Measurements from ENCODE around the gene UAP1L1. TPM values are rescaled to one million over a fixed set of nuclear protein-coding genes. Genes with fewer than 3 reads are reported as not detected.
"Not testable (repeated sequence)": the region's sequence is repeated elsewhere in the genome, so short reads cannot be mapped to it uniquely, and the experiment has no call there.

The UAP1L1 gene
- total RNA-seq, 1 donor from 2014 or later: 0.41 TPM

GRCh38 chr9:137055385-137056364, 21.6 kb upstream of the UAP1L1 start:
- FAIRE-seq (no peak), DNase-seq (ENCODE audit: low spot score in 2 of 2) (peak; percentile 89)

GRCh38 chr9:137056739-137057415, 20.4 kb upstream of the UAP1L1 start:
- DNase-seq (ENCODE audit: low spot score in 2 of 2) (no peak), FAIRE-seq (no peak)

GRCh38 chr9:137057545-137057944, 19.8 kb upstream of the UAP1L1 start:
- no peak for FAIRE-seq

GRCh38 chr9:137058521-137059234, 18.6 kb upstream of the UAP1L1 start:
- no peak for DNase-seq (ENCODE audit: low spot score in 2 of 2)
- no peak for FAIRE-seq

More at GRCh38 chr9:137057545-137057944, 19.8 kb upstream of the UAP1L1 start:
- no peak for DNase-seq (ENCODE audit: low spot score in 2 of 2)

- DNase-seq (ENCODE audit: low spot score in 2 of 2): no peak
- FAIRE-seq: no peak
These were observed 14.9 kb upstream of the UAP1L1 start for GRCh38 chr9:137062384-137062783.

GRCh38 chr9:137062798-137063197, 14.5 kb upstream of the UAP1L1 start:
- not testable (repeated sequence) for FAIRE-seq; DNase-seq (ENCODE audit: low spot score in 2 of 2)

- FAIRE-seq (no peak), DNase-seq (ENCODE audit: low spot score in 2 of 2) (no peak)
These were observed 13.8 kb upstream of the UAP1L1 start for GRCh38 chr9:137063311-137064026.

- DNase-seq (ENCODE audit: low spot score in 2 of 2) (peak; percentile 73 to 74), FAIRE-seq (no peak)
These were observed 13.1 kb upstream of the UAP1L1 start for GRCh38 chr9:137064027-137064879.

GRCh38 chr9:137064880-137065164, 12.5 kb upstream of the UAP1L1 start:
- DNase-seq (ENCODE audit: low spot score in 2 of 2) (no peak), FAIRE-seq (no peak)

- DNase-seq (ENCODE audit: low spot score in 2 of 2) (no peak), FAIRE-seq (no peak)
These were observed 11.9 kb upstream of the UAP1L1 start for GRCh38 chr9:137065336-137065967.

- FAIRE-seq (no peak), DNase-seq (ENCODE audit: low spot score in 2 of 2) (no peak)
These were observed 11.0 kb upstream of the UAP1L1 start for GRCh38 chr9:137066096-137066861.

- DNase-seq (ENCODE audit: low spot score in 2 of 2) (peak; percentile 85 to 86), FAIRE-seq (no peak)
These were observed 9.3 kb upstream of the UAP1L1 start for GRCh38 chr9:137067860-137068538.

GRCh38 chr9:137068539-137069507, 8.5 kb upstream of the UAP1L1 start:
- DNase-seq (ENCODE audit: low spot score in 2 of 2): no peak
- no peak for FAIRE-seq

- DNase-seq (ENCODE audit: low spot score in 2 of 2): no peak
- no peak for FAIRE-seq
These were observed 7.7 kb upstream of the UAP1L1 start for GRCh38 chr9:137069508-137070091.

GRCh38 chr9:137070201-137070905, 7.0 kb upstream of the UAP1L1 start, which contains the start of gene SAPCD2:
Gene SAPCD2 (minus strand): TSS chr9:137070557. CDS start chr9:137070460, 97 bp downstream.
- FAIRE-seq: peak; percentile 49
- peak; percentile 94 for DNase-seq (ENCODE audit: low spot score in 2 of 2)
